ENCODE data around the gene LEF1.

The LEF1 gene

GRCh38 chr4:108168671-108169523 is at the start of gene LEF1:
LEF1 (minus strand) TSS chr4:108168932; CDS start chr4:108167767, 1,165 bp downstream.
- peak; percentile 57 for DNase-seq (ENCODE audit: low read depth)

DNA sequence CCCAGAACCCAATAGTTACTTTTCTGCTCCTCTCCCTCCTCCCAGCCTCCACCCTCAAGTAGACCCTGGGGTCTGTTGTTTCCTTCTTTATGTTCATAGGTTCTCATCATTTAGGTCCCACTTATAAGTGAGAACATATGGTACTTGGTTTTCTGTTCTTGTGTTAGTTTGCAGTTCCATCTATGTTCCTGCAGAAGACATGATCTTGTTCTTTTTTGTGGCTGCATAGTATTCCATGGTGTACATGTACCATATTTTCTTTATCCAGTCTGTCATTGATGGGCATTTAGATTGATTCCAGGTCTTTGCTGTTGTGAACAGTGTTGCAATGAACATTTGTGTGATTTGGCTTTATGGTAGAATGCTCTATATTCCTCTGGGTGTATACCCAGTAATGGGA is 47.8 kb upstream of the LEF1 start:
- DNase-seq (ENCODE audit: low read depth), result no peak

GRCh38 chr4:108215055-108215454 is 46.3 kb upstream of the LEF1 start:
- DNase-seq (ENCODE audit: low read depth), result no peak

DNA sequence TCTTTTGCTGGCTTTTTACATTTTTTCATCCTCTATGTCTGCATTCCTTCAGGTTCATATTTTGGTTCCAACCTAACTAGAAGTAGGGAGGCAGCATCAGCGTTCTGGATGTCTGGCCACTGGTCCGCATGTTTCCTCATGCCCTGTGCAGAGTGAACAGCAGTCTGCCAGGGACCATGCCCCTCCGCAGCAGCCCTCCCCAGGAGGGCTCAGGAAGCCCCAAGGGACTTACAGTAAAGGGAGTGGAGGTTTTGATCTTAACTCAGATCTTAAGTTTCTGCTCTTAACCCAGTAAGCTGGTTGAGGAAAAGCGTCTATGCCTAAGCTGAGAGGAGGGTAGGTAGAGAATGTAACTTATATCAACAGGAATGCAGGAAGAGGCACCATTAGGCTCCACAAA is 45.0 kb upstream of the LEF1 start:
- no peak for DNase-seq (ENCODE audit: low read depth)

- no peak for DNase-seq (ENCODE audit: low read depth)
These were observed 44.6 kb upstream of the LEF1 start for GRCh38 chr4:108213308-108213707.

DNA sequence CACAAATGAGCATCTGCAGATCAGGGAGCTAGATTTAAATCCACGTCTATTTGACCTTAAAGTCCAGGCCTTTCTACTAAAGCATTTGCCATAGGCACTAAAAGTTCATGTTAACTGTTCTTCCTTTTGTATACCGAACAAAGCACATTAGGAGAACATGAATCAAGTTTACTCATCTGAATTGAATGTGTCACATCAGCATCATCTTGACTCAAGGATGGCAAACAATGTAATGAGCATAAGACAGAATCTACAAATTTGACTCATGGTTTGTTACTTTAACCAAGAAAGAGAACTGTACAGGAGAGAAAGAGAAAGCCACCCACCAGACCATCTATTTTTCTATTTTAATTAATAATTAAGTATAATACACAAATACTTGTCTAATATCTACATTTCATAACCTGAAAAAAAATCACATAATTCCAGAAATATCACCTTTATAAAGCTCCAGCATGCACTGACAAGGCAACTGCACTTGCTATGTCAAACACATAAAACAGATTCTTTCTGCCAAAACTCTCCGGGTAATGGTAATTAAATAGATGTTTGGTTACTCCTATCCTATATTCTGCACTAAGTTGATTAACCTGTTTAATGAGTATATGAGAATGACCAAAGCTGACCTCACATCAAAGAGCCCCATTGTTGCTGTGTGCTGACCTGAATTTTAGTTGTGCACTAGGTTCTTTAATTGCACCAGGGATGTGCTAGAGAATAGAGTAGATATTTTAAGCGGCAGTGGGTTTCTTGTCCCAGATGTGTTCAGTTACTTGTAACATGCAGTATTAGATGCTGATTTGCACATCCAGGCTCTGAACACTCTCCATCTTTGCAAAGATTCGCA is 42.5 kb upstream of the LEF1 start:
- no peak for DNase-seq (ENCODE audit: low read depth)

GRCh38 chr4:108209489-108209888 is 40.8 kb upstream of the LEF1 start:
- no peak for DNase-seq (ENCODE audit: low read depth)

- DNase-seq (ENCODE audit: low read depth), result no peak
These were observed 37.1 kb upstream of the LEF1 start for GRCh38 chr4:108205859-108206258.

- no peak for DNase-seq (ENCODE audit: low read depth)
These were observed 35.8 kb upstream of the LEF1 start for GRCh38 chr4:108204518-108204917.

- no peak for DNase-seq (ENCODE audit: low read depth)
These were observed 34.6 kb upstream of the LEF1 start for GRCh38 chr4:108203377-108203776.

DNA sequence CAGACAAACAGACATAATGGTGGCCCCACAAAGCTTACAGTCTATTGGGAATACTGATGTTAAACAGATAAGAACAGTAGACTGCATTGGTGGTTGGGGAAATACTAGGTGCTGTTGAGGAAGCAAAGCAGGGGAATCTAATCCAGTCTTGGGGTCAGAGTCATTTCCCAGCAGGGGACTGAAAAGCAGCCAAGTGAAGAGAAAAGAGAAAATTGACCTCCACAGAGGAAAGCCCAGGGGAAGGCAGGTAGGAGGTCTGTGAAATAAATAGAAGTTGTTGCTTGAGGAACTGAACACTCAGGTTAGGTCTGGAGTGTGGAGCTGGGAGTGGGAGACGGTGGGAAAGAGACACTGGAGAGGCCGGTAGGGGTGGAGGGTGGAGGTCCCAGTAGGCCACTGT is 33.0 kb upstream of the LEF1 start:
- no peak for DNase-seq (ENCODE audit: low read depth)

- no peak for DNase-seq (ENCODE audit: low read depth)
These were observed 31.1 kb upstream of the LEF1 start for GRCh38 chr4:108199881-108200280.

- DNase-seq (ENCODE audit: low read depth), result no peak
These were observed 25.3 kb upstream of the LEF1 start for GRCh38 chr4:108193886-108194672.

DNA sequence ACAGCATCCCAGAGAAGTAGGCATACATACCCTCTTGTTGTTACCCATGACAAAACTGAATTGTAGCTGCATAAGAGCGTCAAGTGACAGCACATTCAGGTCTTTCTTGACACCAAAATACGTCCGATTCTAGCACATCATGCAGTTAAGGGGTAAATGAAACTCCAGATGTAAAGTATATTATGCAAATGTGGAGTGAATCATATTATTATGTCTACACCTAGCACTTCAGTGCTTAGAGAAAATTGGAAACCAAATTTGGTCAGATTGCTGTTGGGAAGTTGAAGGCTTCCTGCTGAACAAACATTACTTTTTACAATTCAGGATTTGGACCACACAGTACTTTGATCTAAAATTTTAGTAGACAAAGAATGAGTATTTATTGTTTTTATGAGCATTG is 24.2 kb upstream of the LEF1 start:
- DNase-seq (ENCODE audit: low read depth), result no peak

DNA sequence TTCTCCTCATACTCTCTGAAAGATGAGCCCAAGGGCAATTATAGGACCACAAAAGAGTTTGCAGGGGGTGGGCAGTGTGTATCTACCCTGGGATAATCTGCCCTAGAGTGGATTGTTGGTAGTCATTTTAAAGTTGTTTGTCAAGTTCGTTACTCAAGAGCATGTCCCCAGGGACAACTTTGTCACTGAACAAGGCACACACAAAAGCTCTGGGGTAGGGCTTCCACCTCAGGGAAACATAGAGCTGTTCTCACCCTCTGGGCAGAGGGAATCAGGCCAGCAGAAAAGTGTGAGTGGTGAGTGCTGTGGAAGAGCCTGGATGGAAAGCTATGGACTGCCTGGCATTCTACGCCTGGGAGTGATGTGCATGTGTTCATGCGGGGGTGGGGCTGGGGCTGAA is 23.3 kb upstream of the LEF1 start:
- no peak for DNase-seq (ENCODE audit: low read depth)

DNA sequence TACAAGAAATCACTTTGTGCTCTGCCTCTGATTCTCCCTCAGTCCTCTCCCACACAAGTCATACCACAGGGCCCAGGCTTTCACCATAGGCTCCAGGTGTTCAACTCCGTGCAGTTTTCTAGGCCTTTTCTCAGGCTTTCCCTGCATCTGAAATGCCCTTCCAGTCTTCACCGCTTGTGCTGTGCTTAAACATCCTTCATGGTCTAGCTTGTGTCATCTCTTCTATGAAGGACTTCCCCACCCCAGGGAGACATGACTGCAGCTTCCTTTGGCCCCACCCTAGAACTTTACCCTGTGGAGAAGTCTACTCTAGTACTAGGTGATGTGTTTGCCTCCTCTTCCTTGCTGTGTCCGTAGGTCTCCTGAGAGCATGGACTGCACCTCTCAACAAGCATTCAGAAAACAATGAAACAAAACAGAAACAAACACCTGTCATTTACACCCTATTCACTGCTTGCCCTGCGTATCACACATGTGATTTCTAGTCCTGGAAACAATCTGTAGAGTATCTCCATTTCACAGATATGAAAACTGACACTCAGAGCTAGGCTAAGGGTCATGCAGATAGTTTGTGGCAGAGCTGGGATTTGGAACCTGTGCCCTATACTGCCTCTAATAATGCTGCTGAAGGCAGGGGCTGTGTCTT is 22.7 kb upstream of the LEF1 start:
- DNase-seq (ENCODE audit: low read depth), result no peak

GRCh38 chr4:108188770-108189169 is 20.0 kb upstream of the LEF1 start:
- no peak for DNase-seq (ENCODE audit: low read depth)

DNA sequence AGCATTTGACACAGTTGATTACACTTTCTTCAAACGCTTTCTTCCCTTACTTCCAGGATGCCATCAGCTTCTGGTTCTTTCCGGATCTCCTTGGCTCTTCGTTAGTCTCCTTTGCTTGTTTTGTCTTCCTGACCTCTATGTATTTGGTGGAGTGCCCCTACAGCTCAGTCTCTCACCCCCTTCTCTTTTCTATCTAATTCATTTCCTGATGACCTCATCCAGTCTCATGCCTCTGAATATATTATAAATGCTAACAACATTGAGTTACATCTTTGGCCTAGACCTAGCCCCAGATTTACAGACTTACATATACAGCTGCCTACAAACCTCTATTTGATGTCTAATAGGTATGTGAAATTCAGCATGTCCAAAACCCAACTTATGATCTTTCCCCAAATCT is 16.5 kb upstream of the LEF1 start:
- DNase-seq (ENCODE audit: low read depth), result no peak

- no peak for DNase-seq (ENCODE audit: low read depth)
These were observed 15.8 kb upstream of the LEF1 start for GRCh38 chr4:108184453-108185049.

- no peak for DNase-seq (ENCODE audit: low read depth)
These were observed 13.0 kb upstream of the LEF1 start for GRCh38 chr4:108181704-108182103.

DNA sequence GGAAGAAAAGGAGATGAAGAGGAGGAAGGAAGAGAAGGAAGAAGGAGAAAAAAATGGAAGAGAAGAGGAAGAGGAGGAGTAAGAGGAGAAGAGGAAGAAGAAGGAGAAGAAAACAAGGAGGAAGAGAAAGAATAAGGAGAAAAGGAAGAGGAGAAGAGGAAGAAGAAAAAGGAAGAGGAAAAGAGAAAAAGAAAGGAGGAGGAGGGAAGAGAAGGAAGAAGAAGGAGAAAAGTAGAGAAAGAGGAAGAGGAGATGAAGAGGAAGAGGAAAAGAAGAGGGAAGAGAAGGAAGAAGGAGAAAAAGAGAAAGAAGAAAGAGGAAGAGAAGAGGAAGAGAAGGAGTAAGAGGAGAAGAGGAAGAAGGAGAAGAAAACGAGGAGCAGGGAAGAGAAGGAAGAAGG is 11.8 kb upstream of the LEF1 start:
- no peak for DNase-seq (ENCODE audit: low read depth)

- DNase-seq (ENCODE audit: low read depth), result no peak
These were observed 7.2 kb upstream of the LEF1 start for GRCh38 chr4:108175966-108176365.
